ENCODE results near the gene SPATA32.
"Not testable (repeated sequence)": the region's sequence is repeated elsewhere in the genome, so short reads cannot be mapped to it uniquely, and the experiment has no call there.

Gene SPATA32, protein sequence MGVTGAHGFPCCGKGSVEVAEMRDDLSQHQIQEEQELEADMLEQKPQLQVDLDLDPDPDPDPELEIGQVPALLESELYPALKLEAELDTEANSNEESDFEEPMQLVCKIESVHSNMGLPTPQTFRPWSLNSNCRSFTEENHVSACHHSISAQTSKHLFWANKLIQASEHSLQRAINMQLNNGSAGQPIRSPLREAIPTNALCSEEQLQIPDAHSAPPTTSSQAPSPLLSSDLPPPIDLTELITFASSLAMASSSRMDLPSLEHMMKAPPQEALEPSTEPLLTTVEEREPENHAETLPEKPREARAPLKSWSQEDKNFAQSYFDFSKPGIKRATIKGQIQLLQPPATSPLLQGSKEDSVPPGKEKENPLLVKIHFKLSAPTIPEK

DNA sequence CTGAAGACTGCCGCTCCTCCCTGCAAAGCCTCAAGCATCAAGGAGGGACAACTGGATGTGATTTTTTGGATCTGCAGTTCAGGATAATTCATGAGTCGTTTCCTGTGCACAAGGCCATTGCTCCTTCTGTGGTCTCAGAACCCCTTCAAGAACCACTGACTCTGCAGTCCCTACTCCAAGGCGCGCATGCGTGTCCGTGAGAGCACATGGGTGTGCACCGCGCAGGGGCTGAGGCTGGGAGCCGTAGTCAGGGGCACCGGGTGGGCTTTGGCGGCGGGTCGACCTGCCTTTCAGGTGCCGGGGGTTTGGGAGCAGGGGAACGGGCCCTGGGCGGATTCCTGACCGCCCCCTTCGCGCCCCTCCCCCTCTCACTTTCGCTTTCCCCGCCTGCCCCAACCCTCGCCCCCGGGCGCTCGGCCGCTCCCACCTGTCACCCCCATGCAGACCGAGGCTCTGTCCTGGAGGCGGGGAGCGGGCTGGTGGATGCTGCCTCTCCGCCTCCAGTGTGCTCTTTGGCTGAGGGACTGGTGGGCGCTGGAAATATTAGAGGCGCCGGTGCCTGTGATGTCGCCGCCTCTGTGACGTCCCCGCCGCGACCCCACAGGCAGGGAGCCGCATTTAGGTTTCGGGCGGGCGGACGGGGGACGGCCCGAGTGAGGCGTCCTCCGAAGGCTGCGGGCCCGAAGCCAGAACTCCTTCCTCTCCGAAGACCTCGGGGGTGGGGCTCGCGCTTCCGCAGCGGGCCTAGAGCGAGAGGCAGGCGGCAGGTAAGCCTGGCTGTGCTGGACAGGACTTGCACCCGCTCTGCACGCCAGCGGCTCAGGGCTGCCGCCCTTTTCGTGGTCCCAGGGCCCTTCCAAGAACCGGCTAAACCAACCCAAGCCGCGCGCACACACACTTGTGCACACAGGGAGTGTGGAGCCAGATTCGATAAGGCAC, at the start of gene SPATA32:
SPATA32 (minus strand) TSS at position 518 of the 939 bp plus-strand sequence; CDS start at position 440, 78 bp downstream.
- DNase-seq (ENCODE audit: low read depth in 2 of 2) = no peak

DNA sequence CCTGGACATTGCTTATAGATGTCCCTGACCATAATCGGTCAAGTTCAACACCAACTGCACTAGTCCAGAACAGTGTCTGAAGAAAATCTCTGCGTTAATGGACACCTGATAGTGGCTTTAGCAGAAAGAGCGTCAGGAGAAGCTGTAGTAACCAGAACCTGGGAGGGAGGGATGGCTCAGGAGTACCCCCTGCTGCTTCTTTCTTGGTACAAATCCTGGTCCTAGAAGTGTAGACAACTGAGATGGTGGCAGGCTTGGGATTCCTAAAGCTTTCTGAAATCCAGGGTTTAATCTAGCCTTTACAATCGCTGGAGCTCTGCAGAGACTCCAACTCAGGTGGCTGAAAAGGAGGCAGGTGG, 49.5 kb upstream of the SPATA32 start:
- no peak for DNase-seq (ENCODE audit: low read depth in 2 of 2)

GRCh38 chr17:45310380-45311324, 48.8 kb upstream of the SPATA32 start:
- no peak for DNase-seq (ENCODE audit: low read depth in 2 of 2)

DNA sequence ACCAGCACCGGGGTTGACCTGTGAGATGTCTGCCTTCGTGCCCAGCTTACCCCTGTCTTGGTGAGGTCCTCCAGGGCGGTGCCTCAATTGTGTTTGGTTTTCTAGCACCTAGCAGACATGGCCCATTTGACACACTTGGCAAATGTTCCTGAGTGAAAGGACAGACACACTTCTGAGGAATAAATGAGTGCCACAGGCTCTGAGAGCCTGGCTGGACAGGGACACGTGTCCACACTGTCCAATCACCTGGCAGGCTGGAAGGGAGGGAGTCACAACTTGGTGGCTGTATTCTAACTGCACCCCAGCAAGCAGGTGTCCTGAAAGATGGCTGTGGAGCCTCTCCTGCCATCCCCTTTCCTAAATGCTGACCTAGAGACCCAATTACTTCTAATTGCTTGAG, 47.5 kb upstream of the SPATA32 start:
- no peak for DNase-seq (ENCODE audit: low read depth in 2 of 2)

- DNase-seq (ENCODE audit: low read depth in 2 of 2) = no peak
These were observed 46.9 kb upstream of the SPATA32 start for GRCh38 chr17:45308840-45309239.

DNA sequence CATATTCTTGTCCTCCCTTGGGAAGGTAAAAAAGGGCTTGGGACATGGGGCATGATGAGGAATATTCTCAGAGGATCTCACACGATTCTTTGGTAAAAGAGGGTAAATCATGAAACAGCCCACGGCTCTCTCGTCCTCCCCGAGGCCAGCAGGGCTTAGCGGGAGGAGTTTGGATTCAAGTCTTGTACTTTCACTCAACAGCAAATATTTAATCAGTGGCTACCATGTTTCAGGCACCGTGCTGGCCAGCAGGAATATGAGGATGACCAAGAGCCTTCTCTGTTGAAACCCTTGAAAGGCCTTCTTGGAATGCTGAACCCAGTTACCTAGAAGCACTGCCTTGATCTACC, 46.1 kb upstream of the SPATA32 start:
- no peak for DNase-seq (ENCODE audit: low read depth in 2 of 2)

- DNase-seq (ENCODE audit: low read depth in 2 of 2) = no peak
These were observed 45.6 kb upstream of the SPATA32 start for GRCh38 chr17:45307290-45308015.

DNA sequence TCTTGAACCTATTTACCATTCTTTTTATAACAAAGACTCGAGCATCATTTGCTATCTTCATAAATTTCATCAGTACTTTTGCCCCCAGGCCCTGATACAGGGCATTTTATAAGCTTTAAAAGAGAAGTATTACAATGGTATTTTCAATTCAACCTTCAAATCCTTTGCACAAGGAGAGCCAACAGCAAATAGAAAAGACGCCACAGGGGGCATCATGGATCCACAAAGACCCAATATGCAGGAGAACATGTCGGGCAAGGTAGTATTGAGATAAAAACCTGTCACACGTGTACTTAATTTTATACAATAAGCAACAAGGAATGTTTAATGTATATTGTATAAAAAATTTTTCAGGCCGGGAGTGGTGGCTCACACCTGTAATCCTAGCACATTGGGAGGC, 44.7 kb upstream of the SPATA32 start:
- DNase-seq (ENCODE audit: low read depth in 2 of 2) = no peak

- no peak for DNase-seq (ENCODE audit: low read depth in 2 of 2)
These were observed 44.2 kb upstream of the SPATA32 start for GRCh38 chr17:45306094-45306493.

- no peak for DNase-seq (ENCODE audit: low read depth in 2 of 2)
These were observed 43.7 kb upstream of the SPATA32 start for GRCh38 chr17:45305530-45306087.

GRCh38 chr17:45302649-45303173, 40.8 kb upstream of the SPATA32 start:
- no peak for DNase-seq (ENCODE audit: low read depth in 2 of 2)

DNA sequence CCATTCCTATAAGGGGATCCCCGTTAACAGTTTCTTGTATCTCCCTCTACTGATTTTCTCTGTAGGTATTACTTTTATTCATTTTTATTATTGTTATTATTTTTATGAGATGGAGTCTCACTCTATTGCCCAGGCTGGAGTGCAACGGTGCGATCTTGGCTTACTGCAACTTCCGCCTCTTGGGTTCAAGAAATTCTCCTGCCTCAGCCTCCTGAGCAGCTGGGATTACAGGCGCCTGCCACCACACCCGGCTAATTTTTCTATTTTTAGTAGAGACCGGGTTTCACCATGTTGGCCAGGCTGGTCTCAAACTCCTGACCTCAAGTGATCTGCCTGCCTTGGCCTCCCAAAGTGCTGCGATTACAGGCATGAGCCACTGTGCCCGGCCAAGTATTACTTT, 40.3 kb upstream of the SPATA32 start:
- DNase-seq (ENCODE audit: low read depth in 2 of 2) = not testable (repeated sequence)

DNA sequence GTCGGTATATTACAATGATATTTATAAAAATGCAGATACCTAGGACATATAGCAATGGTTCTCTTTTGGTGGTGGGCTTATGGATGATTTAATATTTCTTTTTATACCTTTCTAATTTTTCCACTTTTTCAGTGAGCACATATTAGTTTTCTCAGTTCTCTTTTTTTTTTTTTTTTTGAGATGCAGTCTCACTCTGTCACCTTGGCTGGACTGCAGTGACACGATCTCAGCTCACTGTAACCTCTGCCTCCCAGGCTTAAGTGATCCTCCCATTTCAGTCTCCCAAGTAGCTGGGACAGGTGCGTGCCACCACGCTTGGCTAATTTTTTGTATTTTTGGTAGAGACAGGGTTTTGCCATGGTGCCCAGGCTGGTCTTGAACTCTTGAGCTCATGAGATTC, 39.8 kb upstream of the SPATA32 start:
- DNase-seq (ENCODE audit: low read depth in 2 of 2) = no peak

DNA sequence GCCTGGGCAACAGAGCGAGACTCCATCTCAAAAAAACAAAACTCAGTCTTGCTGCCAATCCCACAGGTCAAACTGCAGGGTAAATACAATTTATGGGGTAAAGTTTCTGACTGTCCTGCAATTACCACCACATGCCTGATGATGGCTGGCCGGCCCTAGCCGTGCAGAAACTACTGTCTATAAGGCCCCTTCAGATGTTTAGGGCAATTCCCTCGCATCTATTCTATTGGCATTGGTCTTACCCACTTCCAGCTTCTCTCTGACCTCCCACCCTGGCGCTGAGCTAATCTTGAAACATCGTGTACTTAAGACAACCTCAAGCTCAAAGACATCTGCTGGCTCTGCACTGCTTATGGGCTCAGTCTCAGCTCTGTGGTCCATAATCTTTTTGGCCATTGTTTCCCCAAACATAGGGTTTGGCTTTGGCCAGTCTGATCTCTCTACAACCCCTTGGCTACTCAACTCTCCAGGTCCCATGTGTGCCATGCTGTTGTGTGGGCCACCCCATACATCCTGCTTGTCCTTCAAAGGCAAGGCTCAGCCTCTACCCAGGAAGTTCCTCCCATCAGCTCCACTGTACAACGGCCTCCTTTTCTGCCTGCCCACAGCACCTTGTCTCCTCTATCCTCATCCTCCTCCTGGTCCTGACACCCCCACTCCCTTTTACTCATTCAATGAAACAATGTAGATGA, 38.3 kb upstream of the SPATA32 start:
- DNase-seq (ENCODE audit: low read depth in 2 of 2) = no peak

- no peak for DNase-seq (ENCODE audit: low read depth in 2 of 2)
These were observed 37.5 kb upstream of the SPATA32 start for GRCh38 chr17:45299361-45299760.

- DNase-seq (ENCODE audit: low read depth in 2 of 2) = no peak
These were observed 36.8 kb upstream of the SPATA32 start for GRCh38 chr17:45298546-45299285.

DNA sequence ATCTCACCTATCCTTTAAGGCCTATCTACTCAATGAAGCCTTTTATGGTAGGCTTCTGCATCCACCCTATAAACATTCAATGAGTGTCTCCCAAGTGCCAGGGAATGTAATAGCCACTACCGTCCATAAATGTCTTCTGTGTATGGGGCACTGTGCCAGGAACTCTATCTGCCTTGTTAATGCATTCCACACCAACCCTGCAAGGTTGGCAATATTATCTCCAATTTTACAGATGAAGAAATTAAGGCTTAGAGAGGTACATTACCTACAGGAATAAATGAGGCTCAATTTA, 34.9 kb upstream of the SPATA32 start:
- no peak for DNase-seq (ENCODE audit: low read depth in 2 of 2)

GRCh38 chr17:45296003-45296832, 34.3 kb upstream of the SPATA32 start:
- no peak for DNase-seq (ENCODE audit: low read depth in 2 of 2)

DNA sequence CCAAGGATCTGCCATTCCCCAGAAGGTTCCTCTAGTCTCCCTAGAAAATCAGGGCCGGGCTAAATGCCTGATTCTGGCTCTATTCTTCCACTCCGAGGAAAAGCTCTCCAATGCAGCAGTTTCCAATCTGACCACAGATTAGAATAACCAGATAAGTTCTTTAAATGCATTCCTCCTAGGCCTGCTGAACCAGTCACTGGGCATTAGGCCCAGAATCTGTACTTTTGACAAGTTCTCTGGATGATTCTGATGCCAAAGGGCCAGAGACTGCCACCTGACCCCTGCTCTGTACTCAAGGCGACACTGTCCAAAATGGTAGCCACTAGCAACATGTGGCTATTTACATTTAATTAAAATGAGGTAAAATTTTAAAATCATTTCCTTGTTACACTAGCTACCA, 32.6 kb upstream of the SPATA32 start:
- no peak for DNase-seq (ENCODE audit: low read depth in 2 of 2)
